GM12865 (cell line): ENCODE results near the gene ZNF35.
A peak's percentile ranks its signal among the peaks of the same experiment; 100 is the strongest.

Experiments
- DNase-seq: peaks from one replicate; pipeline ENCODE4 v3.0.0; 2010; ENCODE audit warnings: low read depth
- H3K4me3 ChIP-seq: 2 replicates; pipeline ENCODE4 v1.5.1; 2011; ENCODE audit warnings: mild to moderate bottlenecking, low read depth, low read length, control low read depth
- CTCF ChIP-seq: IDR thresholded peaks from 2 replicates; pipeline ENCODE4 v1.5.1; 2011; ENCODE audit warnings: low read length, control low read depth, low read depth, inconsistent platforms; ENCODE audit not compliant: insufficient read depth; ENCODE audit errors: missing control alignments

The ZNF35 gene

GRCh38 chr3:44642337-44642736, 6.2 kb upstream of the ZNF35 start:
- TF ChIP-seq CTCF = no peak
- DNase-seq = no peak
- no peak overlapping the region for H3K4me3 ChIP-seq

GRCh38 chr3:44643024-44643423, 5.5 kb upstream of the ZNF35 start:
- no peak overlapping the region for H3K4me3 ChIP-seq
- no peak for TF ChIP-seq CTCF
- no peak for DNase-seq

- no peak for DNase-seq
- H3K4me3 ChIP-seq = peak overlapping the region; percentile 98
- no peak for TF ChIP-seq CTCF
Observed at GRCh38 chr3:44647771-44648170, 761 bp upstream of the ZNF35 start.

- TF ChIP-seq CTCF = no peak
- DNase-seq = no peak
- H3K4me3 ChIP-seq = peak overlapping the region; percentile 98
Observed at GRCh38 chr3:44649709-44650108, 1.2 kb downstream of the ZNF35 start.

GRCh38 chr3:44654039-44654438, 5.5 kb downstream of the ZNF35 start:
- DNase-seq = no peak
- H3K4me3 ChIP-seq = no peak overlapping the region
- TF ChIP-seq CTCF = no peak

- H3K4me3 ChIP-seq = no peak overlapping the region
- no peak for DNase-seq
- no peak for TF ChIP-seq CTCF
Observed at GRCh38 chr3:44659015-44659414, 10.5 kb downstream of the ZNF35 start.

GRCh38 chr3:44659434-44659833, 10.9 kb downstream of the ZNF35 start:
- no peak overlapping the region for H3K4me3 ChIP-seq
- no peak for TF ChIP-seq CTCF
- DNase-seq = no peak
